ENCODE results near the gene RGCC.

DNA sequence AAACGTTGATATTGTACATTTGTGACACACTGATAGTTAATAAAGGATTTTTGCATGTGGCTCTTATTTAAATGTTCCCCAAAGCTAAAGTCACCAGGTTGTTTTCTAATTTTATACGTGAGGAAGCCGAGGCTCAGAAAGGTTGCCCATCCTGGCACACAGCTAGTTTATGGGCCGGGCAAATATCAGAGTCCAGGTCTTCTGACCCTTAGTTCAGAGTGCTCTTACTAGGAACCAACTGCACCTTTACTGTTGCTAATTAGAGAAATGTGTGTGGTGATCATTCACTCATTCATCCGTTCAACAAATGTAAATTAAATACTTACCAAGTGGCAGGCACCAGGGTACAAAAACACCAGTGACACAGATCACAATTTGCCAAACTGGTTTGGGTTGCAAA lies 46.3 kb upstream of the RGCC start:
- TF ChIP-seq, protein P1, sequence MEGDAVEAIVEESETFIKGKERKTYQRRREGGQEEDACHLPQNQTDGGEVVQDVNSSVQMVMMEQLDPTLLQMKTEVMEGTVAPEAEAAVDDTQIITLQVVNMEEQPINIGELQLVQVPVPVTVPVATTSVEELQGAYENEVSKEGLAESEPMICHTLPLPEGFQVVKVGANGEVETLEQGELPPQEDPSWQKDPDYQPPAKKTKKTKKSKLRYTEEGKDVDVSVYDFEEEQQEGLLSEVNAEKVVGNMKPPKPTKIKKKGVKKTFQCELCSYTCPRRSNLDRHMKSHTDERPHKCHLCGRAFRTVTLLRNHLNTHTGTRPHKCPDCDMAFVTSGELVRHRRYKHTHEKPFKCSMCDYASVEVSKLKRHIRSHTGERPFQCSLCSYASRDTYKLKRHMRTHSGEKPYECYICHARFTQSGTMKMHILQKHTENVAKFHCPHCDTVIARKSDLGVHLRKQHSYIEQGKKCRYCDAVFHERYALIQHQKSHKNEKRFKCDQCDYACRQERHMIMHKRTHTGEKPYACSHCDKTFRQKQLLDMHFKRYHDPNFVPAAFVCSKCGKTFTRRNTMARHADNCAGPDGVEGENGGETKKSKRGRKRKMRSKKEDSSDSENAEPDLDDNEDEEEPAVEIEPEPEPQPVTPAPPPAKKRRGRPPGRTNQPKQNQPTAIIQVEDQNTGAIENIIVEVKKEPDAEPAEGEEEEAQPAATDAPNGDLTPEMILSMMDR (conservative IDR thresholded peaks at IDR 0.05 in 1 of 2, IDR thresholded peaks at IDR 0.05 in 1 of 2; ENCODE audit: low read depth in 1 of 2, low read length in 2 of 2), result no peak
- TF ChIP-seq EZH2 (IDR thresholded peaks at IDR 0.05; ENCODE audit: low read length, missing control alignments), result no peak

Data from fibroblast of lung (primary cell).